ENCODE data around the gene FAM25A.

DNA sequence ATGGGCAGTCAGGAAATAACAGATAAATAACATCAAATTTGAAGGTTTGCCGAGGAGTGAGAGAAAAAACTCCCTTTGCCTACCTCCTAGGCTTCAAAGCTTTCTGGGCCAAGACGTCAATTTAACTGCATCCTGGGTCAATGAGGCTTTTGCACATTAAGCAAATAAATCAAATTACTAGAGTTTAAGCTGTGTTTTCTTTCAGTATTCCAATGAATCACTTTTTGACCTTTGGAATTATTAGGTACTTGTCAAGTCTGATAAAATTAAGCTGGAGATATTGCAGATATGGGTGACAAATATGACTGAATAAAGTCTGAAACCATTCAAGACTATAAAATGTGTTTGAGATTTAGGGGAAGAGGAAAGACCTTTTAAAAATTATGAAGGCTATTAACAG lies 52.4 kb downstream of the FAM25A start:
- TF ChIP-seq, protein P1, sequence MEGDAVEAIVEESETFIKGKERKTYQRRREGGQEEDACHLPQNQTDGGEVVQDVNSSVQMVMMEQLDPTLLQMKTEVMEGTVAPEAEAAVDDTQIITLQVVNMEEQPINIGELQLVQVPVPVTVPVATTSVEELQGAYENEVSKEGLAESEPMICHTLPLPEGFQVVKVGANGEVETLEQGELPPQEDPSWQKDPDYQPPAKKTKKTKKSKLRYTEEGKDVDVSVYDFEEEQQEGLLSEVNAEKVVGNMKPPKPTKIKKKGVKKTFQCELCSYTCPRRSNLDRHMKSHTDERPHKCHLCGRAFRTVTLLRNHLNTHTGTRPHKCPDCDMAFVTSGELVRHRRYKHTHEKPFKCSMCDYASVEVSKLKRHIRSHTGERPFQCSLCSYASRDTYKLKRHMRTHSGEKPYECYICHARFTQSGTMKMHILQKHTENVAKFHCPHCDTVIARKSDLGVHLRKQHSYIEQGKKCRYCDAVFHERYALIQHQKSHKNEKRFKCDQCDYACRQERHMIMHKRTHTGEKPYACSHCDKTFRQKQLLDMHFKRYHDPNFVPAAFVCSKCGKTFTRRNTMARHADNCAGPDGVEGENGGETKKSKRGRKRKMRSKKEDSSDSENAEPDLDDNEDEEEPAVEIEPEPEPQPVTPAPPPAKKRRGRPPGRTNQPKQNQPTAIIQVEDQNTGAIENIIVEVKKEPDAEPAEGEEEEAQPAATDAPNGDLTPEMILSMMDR (IDR thresholded peaks at IDR 0.05) = no peak
- TF ChIP-seq, protein P2, sequence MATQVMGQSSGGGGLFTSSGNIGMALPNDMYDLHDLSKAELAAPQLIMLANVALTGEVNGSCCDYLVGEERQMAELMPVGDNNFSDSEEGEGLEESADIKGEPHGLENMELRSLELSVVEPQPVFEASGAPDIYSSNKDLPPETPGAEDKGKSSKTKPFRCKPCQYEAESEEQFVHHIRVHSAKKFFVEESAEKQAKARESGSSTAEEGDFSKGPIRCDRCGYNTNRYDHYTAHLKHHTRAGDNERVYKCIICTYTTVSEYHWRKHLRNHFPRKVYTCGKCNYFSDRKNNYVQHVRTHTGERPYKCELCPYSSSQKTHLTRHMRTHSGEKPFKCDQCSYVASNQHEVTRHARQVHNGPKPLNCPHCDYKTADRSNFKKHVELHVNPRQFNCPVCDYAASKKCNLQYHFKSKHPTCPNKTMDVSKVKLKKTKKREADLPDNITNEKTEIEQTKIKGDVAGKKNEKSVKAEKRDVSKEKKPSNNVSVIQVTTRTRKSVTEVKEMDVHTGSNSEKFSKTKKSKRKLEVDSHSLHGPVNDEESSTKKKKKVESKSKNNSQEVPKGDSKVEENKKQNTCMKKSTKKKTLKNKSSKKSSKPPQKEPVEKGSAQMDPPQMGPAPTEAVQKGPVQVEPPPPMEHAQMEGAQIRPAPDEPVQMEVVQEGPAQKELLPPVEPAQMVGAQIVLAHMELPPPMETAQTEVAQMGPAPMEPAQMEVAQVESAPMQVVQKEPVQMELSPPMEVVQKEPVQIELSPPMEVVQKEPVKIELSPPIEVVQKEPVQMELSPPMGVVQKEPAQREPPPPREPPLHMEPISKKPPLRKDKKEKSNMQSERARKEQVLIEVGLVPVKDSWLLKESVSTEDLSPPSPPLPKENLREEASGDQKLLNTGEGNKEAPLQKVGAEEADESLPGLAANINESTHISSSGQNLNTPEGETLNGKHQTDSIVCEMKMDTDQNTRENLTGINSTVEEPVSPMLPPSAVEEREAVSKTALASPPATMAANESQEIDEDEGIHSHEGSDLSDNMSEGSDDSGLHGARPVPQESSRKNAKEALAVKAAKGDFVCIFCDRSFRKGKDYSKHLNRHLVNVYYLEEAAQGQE (IDR thresholded peaks at IDR 0.05; ENCODE audit: insufficient read depth in 1 of 2, low read depth in 2 of 2, low read length in 1 of 2) = no peak
- no peak for TF ChIP-seq TCF7L2 (IDR thresholded peaks at IDR 0.05; ENCODE audit: low read depth, low read length)
